Measurements from ENCODE around the gene PFKM. TPM values are rescaled to one million over a fixed set of nuclear protein-coding genes. Genes with fewer than 3 reads are reported as not detected.
"Not testable (repeated sequence)": the region's sequence is repeated elsewhere in the genome, so short reads cannot be mapped to it uniquely, and the experiment has no call there.

The PFKM gene
- total and polyA plus RNA-seq, 4 donors: 105 to 145 (median 130) TPM

DNA sequence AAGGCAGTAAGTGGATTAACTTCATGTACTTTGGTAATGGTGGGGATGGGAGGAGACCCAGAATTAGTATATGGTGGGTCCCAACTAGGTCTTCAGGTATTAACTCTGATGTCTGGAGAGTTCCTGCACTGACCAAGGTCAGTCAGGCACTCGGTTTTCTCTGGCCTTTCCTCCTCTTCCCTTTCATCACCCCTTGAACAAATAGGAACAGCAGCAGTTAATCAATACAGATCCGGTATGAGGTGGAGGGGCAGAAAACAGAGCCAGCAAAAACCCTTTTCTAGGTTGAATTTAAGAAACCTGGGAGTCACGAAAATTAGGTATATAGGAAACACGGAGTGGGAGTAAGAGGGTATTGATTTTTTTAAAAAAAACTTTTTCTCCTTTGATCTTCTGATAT is 4.0 kb downstream of the PFKM start:
- Histone ChIP-seq H3K4me3 (ENCODE audit: low read depth, low read length) (no peak overlapping the region), H3K36me3 (ENCODE audit: control insufficient read depth, insufficient read depth, low read length) (peaks cover 3% of the 10 kb centered on the region), H3K9me3 (ENCODE audit: control insufficient read depth, insufficient read depth, low read length) (no peaks in the 10 kb centered on the region), H3K27me3 (ENCODE audit: control insufficient read depth, insufficient read depth, low read length) (no peaks in the 10 kb centered on the region), H3K4me1 (ENCODE audit: control insufficient read depth, insufficient read depth, low read length) (peaks cover 9% of the 10 kb centered on the region), H3K27ac (ENCODE audit: low read depth, low read length) (no peak overlapping the region)
- no CpG with 5 or more reads among the region's 4 CpGs for WGBS (ENCODE audit: insufficient coverage)
- DNase-seq (ENCODE audit: low read depth in 4 of 6, low spot score in 6 of 6): no peak

DNA sequence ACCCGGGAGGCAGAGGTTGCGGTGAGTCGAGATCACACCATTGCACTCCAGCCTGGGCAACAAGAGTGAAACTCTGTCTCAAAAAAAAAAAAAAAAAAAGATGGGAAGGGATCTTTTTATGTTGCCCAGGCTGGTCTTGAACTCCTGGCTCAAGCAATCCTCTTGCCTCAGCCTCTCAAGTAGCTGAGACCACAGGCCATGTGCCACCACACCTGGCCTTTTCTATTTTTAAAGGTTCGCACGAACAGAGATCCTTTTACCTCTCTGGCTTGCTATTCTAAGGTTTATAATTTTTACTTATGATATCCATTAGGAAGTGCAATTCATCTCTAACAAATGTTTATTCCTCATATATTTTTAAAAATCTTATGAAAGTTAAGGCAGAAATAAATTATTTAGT is 6.4 kb downstream of the PFKM start:
- not testable (repeated sequence) for H3K4me3 ChIP-seq (ENCODE audit: low read depth, low read length); H3K9me3 ChIP-seq (ENCODE audit: control insufficient read depth, insufficient read depth, low read length); H3K4me1 ChIP-seq (ENCODE audit: control insufficient read depth, insufficient read depth, low read length); H3K36me3 ChIP-seq (ENCODE audit: control insufficient read depth, insufficient read depth, low read length); H3K27ac ChIP-seq (ENCODE audit: low read depth, low read length); DNase-seq (ENCODE audit: low read depth in 4 of 6, low spot score in 6 of 6); H3K27me3 ChIP-seq (ENCODE audit: control insufficient read depth, insufficient read depth, low read length)
- no CpG with 5 or more reads among the region's 5 CpGs for WGBS (ENCODE audit: insufficient coverage)

DNA sequence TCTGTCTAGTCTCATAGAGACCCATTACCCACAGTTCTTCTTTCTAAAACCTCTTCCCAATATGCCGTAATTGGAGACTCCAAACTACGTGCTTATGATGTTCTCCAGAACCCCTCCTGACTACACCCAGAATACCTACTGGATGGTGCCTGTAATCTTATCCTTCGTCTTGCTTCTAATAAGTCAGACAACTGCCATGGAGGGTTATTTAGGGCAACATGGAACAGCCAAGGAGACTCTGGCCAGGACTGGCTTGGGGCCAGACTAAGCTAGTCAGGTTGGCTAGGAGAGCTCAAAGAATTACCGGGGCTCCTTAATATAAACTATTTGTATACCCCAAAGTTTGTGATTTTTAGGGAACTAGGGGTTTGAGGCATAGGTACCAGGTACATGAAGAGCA is 6.8 kb downstream of the PFKM start:
- no peak for DNase-seq (ENCODE audit: low read depth in 4 of 6, low spot score in 6 of 6)
- Histone ChIP-seq H3K9me3 (ENCODE audit: control insufficient read depth, insufficient read depth, low read length) (no peaks in the 10 kb centered on the region), H3K27me3 (ENCODE audit: control insufficient read depth, insufficient read depth, low read length) (no peaks in the 10 kb centered on the region), H3K36me3 (ENCODE audit: control insufficient read depth, insufficient read depth, low read length) (peaks cover 6% of the 10 kb centered on the region), H3K4me1 (ENCODE audit: control insufficient read depth, insufficient read depth, low read length) (peaks cover 2% of the 10 kb centered on the region), H3K27ac (ENCODE audit: low read depth, low read length) (no peak overlapping the region), H3K4me3 (ENCODE audit: low read depth, low read length) (no peak overlapping the region)
- 90% methylated on average over 3 of the region's 4 CpGs for WGBS (ENCODE audit: insufficient coverage)

DNA sequence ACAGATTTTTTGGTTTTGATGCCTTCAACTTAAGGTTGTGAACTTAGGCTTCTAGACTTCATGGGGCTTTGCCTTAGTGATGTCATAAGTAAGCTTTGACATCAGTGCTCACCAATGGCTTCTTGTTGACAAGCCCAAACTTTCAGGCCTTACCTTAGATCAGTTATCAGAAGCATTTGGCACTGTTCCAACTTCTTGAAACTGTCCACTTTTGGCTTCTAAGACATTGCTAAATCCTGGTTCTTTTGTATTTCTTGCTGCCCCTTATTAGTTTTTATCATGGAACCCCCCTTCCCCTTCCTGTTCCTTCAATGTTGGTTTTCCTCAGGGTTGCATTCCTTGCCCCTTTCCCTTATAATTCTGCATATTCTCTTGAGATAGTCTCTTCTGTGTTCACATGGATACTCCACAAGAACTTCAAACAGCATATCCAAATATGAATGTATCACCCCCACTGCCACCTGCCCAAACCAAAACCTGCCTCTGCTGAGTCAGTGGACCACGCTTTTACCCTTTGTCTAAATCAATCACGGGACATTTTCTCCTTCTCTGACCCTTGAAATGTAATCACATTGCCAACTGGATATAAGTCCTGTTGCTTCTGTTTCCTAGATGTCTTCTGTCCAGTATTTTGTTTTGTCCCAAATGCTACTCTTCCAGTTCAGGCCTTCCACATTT is 7.9 kb downstream of the PFKM start:
- no peaks in the 10 kb centered on the region for H3K27me3 ChIP-seq (ENCODE audit: control insufficient read depth, insufficient read depth, low read length)
- H3K27ac ChIP-seq (ENCODE audit: low read depth, low read length): no peak overlapping the region
- WGBS (ENCODE audit: insufficient coverage): 94% methylated on average over 2 of the region's 2 CpGs
- H3K9me3 ChIP-seq (ENCODE audit: control insufficient read depth, insufficient read depth, low read length): no peaks in the 10 kb centered on the region
- H3K4me1 ChIP-seq (ENCODE audit: control insufficient read depth, insufficient read depth, low read length): no peaks in the 10 kb centered on the region
- H3K36me3 ChIP-seq (ENCODE audit: control insufficient read depth, insufficient read depth, low read length): peaks cover 13% of the 10 kb centered on the region
- H3K4me3 ChIP-seq (ENCODE audit: low read depth, low read length): no peak overlapping the region
- no peak for DNase-seq (ENCODE audit: low read depth in 4 of 6, low spot score in 6 of 6)

DNA sequence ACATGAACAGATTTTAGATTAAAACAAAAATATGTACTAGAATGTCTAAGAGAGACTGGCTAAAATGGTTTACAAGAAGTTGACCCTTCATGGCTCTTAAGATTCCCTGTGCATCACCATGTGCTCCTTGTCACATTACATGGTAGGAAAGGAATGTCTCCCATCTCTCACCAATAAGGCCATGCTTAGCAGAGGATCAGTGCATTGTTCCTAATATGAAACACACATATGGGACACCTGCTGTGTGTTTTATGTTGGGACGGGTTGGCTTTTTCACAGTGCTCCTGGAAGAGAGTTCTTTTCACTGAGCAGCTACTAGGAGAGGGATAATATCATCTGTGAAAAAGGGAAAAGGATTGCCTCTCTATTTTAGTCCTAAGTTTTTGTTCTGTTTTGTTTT is 9.6 kb downstream of the PFKM start:
- H3K9me3 ChIP-seq (ENCODE audit: control insufficient read depth, insufficient read depth, low read length): no peaks in the 10 kb centered on the region
- no peaks in the 10 kb centered on the region for H3K4me1 ChIP-seq (ENCODE audit: control insufficient read depth, insufficient read depth, low read length)
- WGBS (ENCODE audit: insufficient coverage): no CpG with 5 or more reads among the region's 1 CpG
- no peak for DNase-seq (ENCODE audit: low read depth in 4 of 6, low spot score in 6 of 6)
- no peak overlapping the region for H3K4me3 ChIP-seq (ENCODE audit: low read depth, low read length)
- H3K27me3 ChIP-seq (ENCODE audit: control insufficient read depth, insufficient read depth, low read length): no peaks in the 10 kb centered on the region
- no peak overlapping the region for H3K27ac ChIP-seq (ENCODE audit: low read depth, low read length)
- H3K36me3 ChIP-seq (ENCODE audit: control insufficient read depth, insufficient read depth, low read length): peaks cover 20% of the 10 kb centered on the region

DNA sequence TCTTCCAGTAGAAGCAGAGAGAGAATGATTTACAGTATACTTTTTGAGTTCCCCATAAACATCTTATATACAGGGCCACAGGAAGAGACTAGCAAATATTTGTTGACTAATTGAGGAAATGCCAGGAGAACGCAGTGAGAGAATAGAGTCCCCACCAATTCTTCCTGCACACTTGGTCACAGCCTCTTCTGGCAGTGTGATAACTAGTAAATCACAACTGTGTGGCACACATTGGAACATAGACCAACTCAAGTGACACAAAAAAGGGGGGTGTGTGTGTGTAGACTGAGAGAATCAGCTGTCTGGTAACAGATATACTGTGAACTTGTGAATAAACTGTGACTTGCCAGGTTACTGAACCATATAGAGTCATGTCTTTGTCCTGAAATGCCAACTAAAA is 10.2 kb downstream of the PFKM start:
- H3K4me3 ChIP-seq (ENCODE audit: low read depth, low read length): no peak overlapping the region
- no peaks in the 10 kb centered on the region for H3K27me3 ChIP-seq (ENCODE audit: control insufficient read depth, insufficient read depth, low read length)
- no peaks in the 10 kb centered on the region for H3K4me1 ChIP-seq (ENCODE audit: control insufficient read depth, insufficient read depth, low read length)
- no peak for DNase-seq (ENCODE audit: low read depth in 4 of 6, low spot score in 6 of 6)
- no CpG with 5 or more reads among the region's 1 CpG for WGBS (ENCODE audit: insufficient coverage)
- no peak overlapping the region for H3K27ac ChIP-seq (ENCODE audit: low read depth, low read length)
- H3K9me3 ChIP-seq (ENCODE audit: control insufficient read depth, insufficient read depth, low read length): no peaks in the 10 kb centered on the region
- H3K36me3 ChIP-seq (ENCODE audit: control insufficient read depth, insufficient read depth, low read length): peaks cover 26% of the 10 kb centered on the region

DNA sequence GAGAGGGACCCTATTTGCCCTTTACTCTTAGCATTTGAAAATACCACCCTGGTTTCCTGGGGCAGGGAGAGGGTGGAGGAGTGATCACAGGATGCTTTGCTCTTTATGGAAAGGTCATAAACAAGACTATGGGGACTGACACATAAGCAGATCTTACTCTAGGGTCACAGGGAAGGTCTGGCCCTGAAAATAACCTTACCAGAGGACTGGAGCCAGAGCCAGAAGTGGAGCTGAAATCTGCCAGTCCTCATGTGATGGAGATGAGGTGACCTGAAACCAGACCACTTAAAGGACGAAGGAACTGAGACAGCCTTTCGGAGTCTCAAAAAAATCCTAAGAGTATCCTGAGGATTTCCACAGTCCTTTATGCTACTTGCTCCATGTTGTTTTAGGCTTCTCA is 12.4 kb downstream of the PFKM start:
- H3K4me1 ChIP-seq (ENCODE audit: control insufficient read depth, insufficient read depth, low read length): no peaks in the 10 kb centered on the region
- H3K4me3 ChIP-seq (ENCODE audit: low read depth, low read length): no peak overlapping the region
- 100% methylated on average over 1 of the region's 2 CpGs for WGBS (ENCODE audit: insufficient coverage)
- H3K9me3 ChIP-seq (ENCODE audit: control insufficient read depth, insufficient read depth, low read length): no peaks in the 10 kb centered on the region
- no peak overlapping the region for H3K27ac ChIP-seq (ENCODE audit: low read depth, low read length)
- H3K36me3 ChIP-seq (ENCODE audit: control insufficient read depth, insufficient read depth, low read length): peaks cover 37% of the 10 kb centered on the region
- DNase-seq (ENCODE audit: low read depth in 4 of 6, low spot score in 6 of 6): no peak
- H3K27me3 ChIP-seq (ENCODE audit: control insufficient read depth, insufficient read depth, low read length): no peaks in the 10 kb centered on the region

DNA sequence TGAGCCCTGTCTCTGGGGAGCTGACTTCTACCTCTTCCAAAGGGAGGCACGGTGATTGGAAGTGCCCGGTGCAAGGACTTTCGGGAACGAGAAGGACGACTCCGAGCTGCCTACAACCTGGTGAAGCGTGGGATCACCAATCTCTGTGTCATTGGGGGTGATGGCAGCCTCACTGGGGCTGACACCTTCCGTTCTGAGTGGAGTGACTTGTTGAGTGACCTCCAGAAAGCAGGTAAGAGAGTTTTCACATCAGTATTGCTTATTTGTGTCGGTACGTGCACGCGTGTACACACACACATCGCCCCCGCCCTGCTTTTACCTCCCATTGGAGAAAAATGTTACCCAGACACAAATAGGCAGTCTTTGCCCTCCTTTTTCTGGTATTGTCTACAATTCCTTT is 13.7 kb downstream of the PFKM start:
- DNase-seq (ENCODE audit: low read depth in 4 of 6, low spot score in 6 of 6): no peak
- Histone ChIP-seq H3K36me3 (ENCODE audit: control insufficient read depth, insufficient read depth, low read length) (peaks cover 49% of the 10 kb centered on the region), H3K9me3 (ENCODE audit: control insufficient read depth, insufficient read depth, low read length) (no peaks in the 10 kb centered on the region), H3K27ac (ENCODE audit: low read depth, low read length) (no peak overlapping the region), H3K27me3 (ENCODE audit: control insufficient read depth, insufficient read depth, low read length) (no peaks in the 10 kb centered on the region), H3K4me1 (ENCODE audit: control insufficient read depth, insufficient read depth, low read length) (no peaks in the 10 kb centered on the region), H3K4me3 (ENCODE audit: low read depth, low read length) (no peak overlapping the region)
- WGBS (ENCODE audit: insufficient coverage): 91% methylated on average over 14 of the region's 14 CpGs

DNA sequence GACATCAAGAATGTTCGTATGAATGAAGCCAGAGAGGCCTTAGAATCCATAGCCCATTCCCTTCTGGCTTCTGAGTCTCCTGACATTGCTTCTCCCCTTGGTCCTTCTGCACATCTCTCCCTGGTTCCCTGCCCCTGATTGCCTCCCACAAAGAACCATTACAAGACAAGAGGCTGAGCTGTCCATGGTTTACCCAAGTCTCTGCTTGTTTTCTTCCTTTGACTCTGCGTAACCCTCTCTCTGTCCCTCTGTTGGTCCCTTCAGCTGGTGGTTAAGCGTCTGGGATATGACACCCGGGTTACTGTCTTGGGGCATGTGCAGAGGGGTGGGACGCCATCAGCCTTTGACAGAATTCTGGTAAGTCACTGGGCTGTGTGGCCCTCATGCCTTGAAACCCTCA is 15.9 kb downstream of the PFKM start:
- no peaks in the 10 kb centered on the region for H3K4me1 ChIP-seq (ENCODE audit: control insufficient read depth, insufficient read depth, low read length)
- 96% methylated on average over 5 of the region's 5 CpGs for WGBS (ENCODE audit: insufficient coverage)
- H3K27me3 ChIP-seq (ENCODE audit: control insufficient read depth, insufficient read depth, low read length): no peaks in the 10 kb centered on the region
- H3K9me3 ChIP-seq (ENCODE audit: control insufficient read depth, insufficient read depth, low read length): no peaks in the 10 kb centered on the region
- DNase-seq (ENCODE audit: low read depth in 4 of 6, low spot score in 6 of 6): no peak
- H3K4me3 ChIP-seq (ENCODE audit: low read depth, low read length): no peak overlapping the region
- H3K27ac ChIP-seq (ENCODE audit: low read depth, low read length): no peak overlapping the region
- H3K36me3 ChIP-seq (ENCODE audit: control insufficient read depth, insufficient read depth, low read length): peaks cover 63% of the 10 kb centered on the region

DNA sequence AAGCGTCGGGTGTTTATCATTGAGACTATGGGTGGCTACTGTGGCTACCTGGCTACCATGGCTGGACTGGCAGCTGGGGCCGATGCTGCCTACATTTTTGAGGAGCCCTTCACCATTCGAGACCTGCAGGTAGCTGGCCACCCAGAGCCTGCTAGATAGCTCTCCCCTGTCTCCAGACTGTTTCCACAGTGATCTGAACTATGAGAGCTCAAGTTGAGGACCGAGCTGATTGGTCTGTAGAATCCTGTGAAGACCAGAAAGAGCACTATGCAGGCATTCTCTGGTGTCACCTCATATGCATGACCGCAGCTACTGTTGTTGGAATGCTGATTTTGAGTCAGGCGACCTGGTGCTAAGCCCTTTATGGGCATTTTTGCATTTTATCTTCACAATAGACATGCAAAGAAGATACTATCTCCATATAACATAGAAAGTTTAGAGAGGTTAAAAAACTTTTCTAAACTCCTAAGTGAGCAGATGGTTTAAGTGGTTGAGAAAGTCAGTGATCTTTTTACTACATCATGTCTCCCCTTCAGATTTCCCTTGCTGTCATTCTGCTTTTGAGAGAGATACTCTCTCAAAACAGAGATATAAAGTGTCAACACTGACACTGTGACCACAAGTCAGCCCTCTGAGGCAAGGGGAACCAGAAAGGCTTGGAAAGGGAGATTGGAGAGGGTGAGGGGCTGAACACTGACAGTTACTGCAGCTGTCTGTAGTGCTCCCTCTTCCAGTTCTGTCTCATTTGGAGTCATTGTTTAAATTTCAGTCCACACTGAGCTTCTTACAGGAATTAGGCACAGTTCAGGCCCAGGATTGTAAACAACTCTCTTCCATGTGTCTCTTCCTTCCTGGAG is 23.9 kb downstream of the PFKM start:
- Histone ChIP-seq H3K4me3 (ENCODE audit: low read depth, low read length) (no peak overlapping the region), H3K27ac (ENCODE audit: low read depth, low read length) (no peak overlapping the region), H3K36me3 (ENCODE audit: control insufficient read depth, insufficient read depth, low read length) (peaks cover 60% of the 10 kb centered on the region), H3K4me1 (ENCODE audit: control insufficient read depth, insufficient read depth, low read length) (no peaks in the 10 kb centered on the region), H3K9me3 (ENCODE audit: control insufficient read depth, insufficient read depth, low read length) (no peaks in the 10 kb centered on the region), H3K27me3 (ENCODE audit: control insufficient read depth, insufficient read depth, low read length) (no peaks in the 10 kb centered on the region)
- 73% methylated on average over 4 of the region's 7 CpGs for WGBS (ENCODE audit: insufficient coverage)
- no peak for DNase-seq (ENCODE audit: low read depth in 4 of 6, low spot score in 6 of 6)

All from spinal cord (tissue), 10 donors.